Dendritic cell treated with granulocyte-macrophage colony-stimulating factor and Interleukin-4, amounts not matched to agents 40 ng/mL and 50 ng/mL, for 4 days (primary cell): ENCODE measurements around the gene NDRG4.
"Not testable (repeated sequence)": the region's sequence is repeated elsewhere in the genome, so short reads cannot be mapped to it uniquely, and the experiment has no call there.

ENCODE experiments used
- H3K27ac Mint-ChIP-seq: one replicate; pipeline ENCODE4 v1.8.0; 2022; ENCODE audit warnings: mild to moderate bottlenecking, mixed read lengths
- H3K27me3 Mint-ChIP-seq: one replicate; pipeline ENCODE4 v1.8.0; 2022; ENCODE audit warnings: mild to moderate bottlenecking, mixed read lengths
- H3K36me3 Mint-ChIP-seq: one replicate; pipeline ENCODE4 v1.8.0; 2022; ENCODE audit warnings: low read depth, mixed read lengths
- H3K4me1 Mint-ChIP-seq: one replicate; pipeline ENCODE4 v1.8.0; 2022; ENCODE audit warnings: low read depth, mixed read lengths
- H3K4me3 Mint-ChIP-seq: one replicate; pipeline ENCODE4 v1.8.0; 2022; ENCODE audit warnings: mild to moderate bottlenecking, moderate library complexity, mixed read lengths
- H3K9me3 Mint-ChIP-seq: one replicate; pipeline ENCODE4 v1.8.0; 2022; ENCODE audit warnings: mixed read lengths
- intact Hi-C: fragments of 100-400 bp; cut with micrococcal nuclease; formaldehyde crosslinking; loops from one replicate; pipeline ENCODE4 v1.15.0; 2022

NDRG4 gene

GRCh38 chr16:58475091-58475619, 24.8 kb upstream of the NDRG4 start:
- Mint-ChIP-seq H3K27me3 (peaks cover 28% of the 10 kb centered on the region), H3K4me3 (no peak overlapping the region), H3K4me1 (no peaks in the 10 kb centered on the region), H3K9me3 (no peaks in the 10 kb centered on the region), H3K27ac (no peak overlapping the region), H3K36me3 (no peaks in the 10 kb centered on the region)
- intact Hi-C loops, result no loop called here

GRCh38 chr16:58476791-58477190, 23.2 kb upstream of the NDRG4 start:
- no peaks in the 10 kb centered on the region for H3K36me3 Mint-ChIP-seq
- H3K27ac Mint-ChIP-seq, result no peak overlapping the region
- H3K27me3 Mint-ChIP-seq, result peaks cover 21% of the 10 kb centered on the region
- H3K4me1 Mint-ChIP-seq, result no peaks in the 10 kb centered on the region
- H3K4me3 Mint-ChIP-seq, result no peak overlapping the region
- intact Hi-C loops, result no loop called here
- no peaks in the 10 kb centered on the region for H3K9me3 Mint-ChIP-seq

GRCh38 chr16:58478427-58478826, 21.5 kb upstream of the NDRG4 start:
- H3K36me3 Mint-ChIP-seq, result no peaks in the 10 kb centered on the region
- no peak overlapping the region for H3K4me3 Mint-ChIP-seq
- intact Hi-C loops, result no loop called here
- H3K4me1 Mint-ChIP-seq, result no peaks in the 10 kb centered on the region
- H3K9me3 Mint-ChIP-seq, result no peaks in the 10 kb centered on the region
- H3K27ac Mint-ChIP-seq, result no peak overlapping the region
- H3K27me3 Mint-ChIP-seq, result peaks cover 24% of the 10 kb centered on the region

GRCh38 chr16:58481226-58481869, 18.6 kb upstream of the NDRG4 start:
- Mint-ChIP-seq H3K9me3 (no peaks in the 10 kb centered on the region), H3K4me1 (no peaks in the 10 kb centered on the region), H3K4me3 (no peak overlapping the region), H3K36me3 (no peaks in the 10 kb centered on the region), H3K27ac (no peak overlapping the region), H3K27me3 (peaks cover 16% of the 10 kb centered on the region)
- intact Hi-C loops, result no loop called here

DNA sequence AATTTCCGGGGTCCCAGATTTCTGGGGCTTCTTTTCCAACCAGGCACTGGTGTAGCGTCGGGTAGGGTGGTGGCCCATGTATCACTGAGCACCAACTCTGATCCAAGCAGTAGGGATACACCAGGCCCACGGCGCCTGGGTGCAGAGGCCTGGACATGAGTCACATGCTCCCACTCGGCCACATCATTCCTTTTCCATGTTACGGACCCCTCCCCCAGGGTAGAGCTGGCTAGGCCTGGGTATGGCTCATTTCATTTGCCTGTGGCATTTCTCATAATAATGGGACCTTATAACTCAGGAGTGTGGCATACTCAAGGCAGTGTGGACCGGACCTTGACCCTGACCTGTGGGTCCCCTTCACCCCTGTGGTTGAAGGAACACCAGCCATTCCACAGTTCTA, 18.0 kb upstream of the NDRG4 start:
- peaks cover 21% of the 10 kb centered on the region for H3K27me3 Mint-ChIP-seq
- no peak overlapping the region for H3K4me3 Mint-ChIP-seq
- no peaks in the 10 kb centered on the region for H3K4me1 Mint-ChIP-seq
- intact Hi-C loops, result no loop called here
- no peak overlapping the region for H3K27ac Mint-ChIP-seq
- no peaks in the 10 kb centered on the region for H3K36me3 Mint-ChIP-seq
- no peaks in the 10 kb centered on the region for H3K9me3 Mint-ChIP-seq

GRCh38 chr16:58485184-58485887, 14.6 kb upstream of the NDRG4 start:
- H3K9me3 Mint-ChIP-seq, result no peaks in the 10 kb centered on the region
- H3K4me1 Mint-ChIP-seq, result no peaks in the 10 kb centered on the region
- H3K4me3 Mint-ChIP-seq, result no peak overlapping the region
- no peak overlapping the region for H3K27ac Mint-ChIP-seq
- intact Hi-C loops, result no loop called here
- peaks cover 33% of the 10 kb centered on the region for H3K27me3 Mint-ChIP-seq
- no peaks in the 10 kb centered on the region for H3K36me3 Mint-ChIP-seq

GRCh38 chr16:58487566-58488351, 12.2 kb upstream of the NDRG4 start:
- Mint-ChIP-seq H3K9me3 (no peaks in the 10 kb centered on the region), H3K27ac (no peak overlapping the region), H3K4me3 (no peak overlapping the region), H3K4me1 (no peaks in the 10 kb centered on the region), H3K36me3 (no peaks in the 10 kb centered on the region), H3K27me3 (peaks cover 27% of the 10 kb centered on the region)
- intact Hi-C loops, result loop anchor here (1.0 kb wide), 1 partner anchor 151 kb away; no protein-coding TSS in a partner anchor

DNA sequence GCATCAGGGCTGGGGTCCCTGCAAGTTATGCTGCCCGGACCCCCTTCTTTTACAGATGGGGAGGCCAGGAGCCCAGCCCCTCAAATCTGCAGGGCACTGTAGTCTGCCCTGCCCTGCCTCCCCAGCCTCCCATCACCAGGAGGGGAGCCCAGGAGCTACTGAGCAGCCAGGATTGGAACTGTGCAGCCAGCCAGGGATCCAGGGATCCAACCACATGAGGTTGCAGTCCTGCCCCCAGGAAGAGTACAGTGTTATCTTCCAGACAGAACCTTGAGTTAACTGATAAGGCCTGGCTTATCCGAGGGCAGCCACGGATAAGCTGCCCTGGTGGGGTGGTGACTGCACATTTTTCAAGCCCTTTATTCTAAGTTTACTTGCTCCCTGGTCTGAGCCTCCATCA, 11.4 kb upstream of the NDRG4 start:
- H3K4me1 Mint-ChIP-seq, result no peaks in the 10 kb centered on the region
- intact Hi-C loops, result no loop called here
- H3K9me3 Mint-ChIP-seq, result no peaks in the 10 kb centered on the region
- no peaks in the 10 kb centered on the region for H3K36me3 Mint-ChIP-seq
- no peak overlapping the region for H3K27ac Mint-ChIP-seq
- H3K4me3 Mint-ChIP-seq, result no peak overlapping the region
- H3K27me3 Mint-ChIP-seq, result peaks cover 29% of the 10 kb centered on the region

DNA sequence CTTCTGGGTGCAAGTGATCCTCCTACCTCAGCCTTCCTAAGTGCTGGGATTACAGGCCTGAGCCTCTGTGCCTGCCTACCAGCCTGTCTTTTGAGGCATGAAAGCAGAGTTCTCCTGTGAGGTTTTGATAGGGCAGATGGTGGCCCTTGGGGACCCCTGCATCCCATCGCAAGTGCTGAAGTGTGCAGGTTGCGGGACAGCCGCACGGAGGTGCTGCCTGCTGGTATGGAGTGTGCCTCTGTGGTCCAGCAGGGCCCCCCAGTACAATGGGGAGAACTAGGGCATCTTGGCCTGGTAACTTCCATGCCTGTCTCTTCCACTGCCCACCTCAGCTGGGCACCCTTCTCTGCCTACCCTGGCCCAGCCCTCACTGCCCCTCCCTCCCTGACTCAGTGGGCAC, 9.9 kb upstream of the NDRG4 start:
- Mint-ChIP-seq H3K4me3 (no peak overlapping the region), H3K27ac (no peak overlapping the region), H3K27me3 (peaks cover 32% of the 10 kb centered on the region), H3K4me1 (no peaks in the 10 kb centered on the region), H3K36me3 (no peaks in the 10 kb centered on the region), H3K9me3 (no peaks in the 10 kb centered on the region)
- intact Hi-C loops, result no loop called here

- H3K4me3 Mint-ChIP-seq, H3K27ac Mint-ChIP-seq, H3K4me1 Mint-ChIP-seq, H3K36me3 Mint-ChIP-seq, H3K9me3 Mint-ChIP-seq, intact Hi-C loops: not testable (repeated sequence)
- H3K27me3 Mint-ChIP-seq, result peaks cover 35% of the 10 kb centered on the region
These were observed 9.4 kb upstream of the NDRG4 start for GRCh38 chr16:58490539-58490938.

- intact Hi-C loops, result no loop called here
- Mint-ChIP-seq H3K9me3 (no peaks in the 10 kb centered on the region), H3K4me1 (peaks cover 5% of the 10 kb centered on the region), H3K4me3 (no peak overlapping the region), H3K27me3 (peaks cover 32% of the 10 kb centered on the region), H3K36me3 (no peaks in the 10 kb centered on the region), H3K27ac (no peak overlapping the region)
These were observed 7.9 kb upstream of the NDRG4 start for GRCh38 chr16:58492066-58492465.

DNA sequence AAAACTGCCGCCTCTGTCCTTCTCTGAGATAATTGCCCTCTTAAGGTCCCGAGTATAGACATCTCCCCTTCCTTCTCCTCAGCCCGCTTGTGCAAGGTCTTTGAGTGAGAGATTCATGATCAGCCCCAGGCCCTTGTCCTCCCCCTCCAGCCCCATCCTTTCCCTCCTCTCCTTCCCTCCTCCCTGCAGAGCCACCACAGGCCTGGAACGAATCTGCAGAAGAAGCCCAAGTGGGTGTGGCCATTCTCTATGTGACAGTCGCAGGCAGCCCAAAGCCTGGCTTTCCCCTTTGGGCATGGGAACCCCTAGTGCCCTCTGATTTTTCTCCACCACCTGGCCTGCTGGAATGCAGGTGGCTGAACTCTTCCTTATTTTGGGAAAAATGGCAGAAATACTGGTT, 7.2 kb upstream of the NDRG4 start:
- no peaks in the 10 kb centered on the region for H3K36me3 Mint-ChIP-seq
- H3K27me3 Mint-ChIP-seq, result peaks cover 31% of the 10 kb centered on the region
- no peak overlapping the region for H3K4me3 Mint-ChIP-seq
- H3K9me3 Mint-ChIP-seq, result no peaks in the 10 kb centered on the region
- intact Hi-C loops, result no loop called here
- peaks cover 5% of the 10 kb centered on the region for H3K4me1 Mint-ChIP-seq
- no peak overlapping the region for H3K27ac Mint-ChIP-seq

GRCh38 chr16:58493756-58494431, 6.0 kb upstream of the NDRG4 start:
- peaks cover 39% of the 10 kb centered on the region for H3K27me3 Mint-ChIP-seq
- H3K27ac Mint-ChIP-seq, result no peak overlapping the region
- H3K9me3 Mint-ChIP-seq, result no peaks in the 10 kb centered on the region
- H3K36me3 Mint-ChIP-seq, result no peaks in the 10 kb centered on the region
- H3K4me3 Mint-ChIP-seq, result no peak overlapping the region
- peaks cover 5% of the 10 kb centered on the region for H3K4me1 Mint-ChIP-seq
- intact Hi-C loops, result no loop called here
